ENCODE data around the gene PRKAG3.
A peak's percentile ranks its signal among the peaks of the same experiment; 100 is the strongest.
"Not testable (repeated sequence)": the region's sequence is repeated elsewhere in the genome, so short reads cannot be mapped to it uniquely, and the experiment has no call there.

Gene PRKAG3

DNA sequence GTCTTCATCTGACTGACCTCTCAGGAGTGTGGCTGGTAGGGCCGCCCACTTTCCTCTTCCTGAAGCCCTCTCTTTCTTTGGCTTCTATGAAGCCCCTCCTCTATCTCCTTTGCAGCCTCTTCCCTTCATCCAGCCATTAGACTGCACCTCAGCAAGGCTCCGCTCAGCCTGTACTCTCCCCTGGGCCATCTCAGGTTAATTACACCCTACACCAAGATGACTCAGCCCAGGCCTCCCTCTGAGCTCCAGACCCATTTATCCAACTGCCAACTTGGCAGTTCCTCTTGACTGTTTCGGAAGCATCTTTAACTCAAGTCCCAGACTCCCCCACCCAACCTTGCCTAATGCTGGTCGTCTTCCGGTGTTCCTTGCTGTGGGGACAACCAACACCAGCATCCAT, 22.2 kb upstream of the PRKAG3 start:
- TF ChIP-seq, protein P1, sequence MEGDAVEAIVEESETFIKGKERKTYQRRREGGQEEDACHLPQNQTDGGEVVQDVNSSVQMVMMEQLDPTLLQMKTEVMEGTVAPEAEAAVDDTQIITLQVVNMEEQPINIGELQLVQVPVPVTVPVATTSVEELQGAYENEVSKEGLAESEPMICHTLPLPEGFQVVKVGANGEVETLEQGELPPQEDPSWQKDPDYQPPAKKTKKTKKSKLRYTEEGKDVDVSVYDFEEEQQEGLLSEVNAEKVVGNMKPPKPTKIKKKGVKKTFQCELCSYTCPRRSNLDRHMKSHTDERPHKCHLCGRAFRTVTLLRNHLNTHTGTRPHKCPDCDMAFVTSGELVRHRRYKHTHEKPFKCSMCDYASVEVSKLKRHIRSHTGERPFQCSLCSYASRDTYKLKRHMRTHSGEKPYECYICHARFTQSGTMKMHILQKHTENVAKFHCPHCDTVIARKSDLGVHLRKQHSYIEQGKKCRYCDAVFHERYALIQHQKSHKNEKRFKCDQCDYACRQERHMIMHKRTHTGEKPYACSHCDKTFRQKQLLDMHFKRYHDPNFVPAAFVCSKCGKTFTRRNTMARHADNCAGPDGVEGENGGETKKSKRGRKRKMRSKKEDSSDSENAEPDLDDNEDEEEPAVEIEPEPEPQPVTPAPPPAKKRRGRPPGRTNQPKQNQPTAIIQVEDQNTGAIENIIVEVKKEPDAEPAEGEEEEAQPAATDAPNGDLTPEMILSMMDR (IDR thresholded peaks at IDR 0.05; ENCODE audit: unreplicated experiment in 3 of 3): no peak
- Mint-ChIP-seq H3K9me3 (no peaks in the 10 kb centered on the region), H3K27ac (no peak overlapping the region), H3K4me1 (peaks cover 37% of the 10 kb centered on the region), H3K4me3 (no peak overlapping the region), H3K27me3 (ENCODE audit: low read depth) (peaks cover 78% of the 10 kb centered on the region), H3K36me3 (ENCODE audit: low read depth) (no peaks in the 10 kb centered on the region)

- H3K36me3 Mint-ChIP-seq (ENCODE audit: low read depth): no peaks in the 10 kb centered on the region
- TF ChIP-seq, protein P1 (IDR thresholded peaks at IDR 0.05; ENCODE audit: unreplicated experiment in 3 of 3): peak; percentile 67 to 75 (median 73)
- H3K27ac Mint-ChIP-seq: no peak overlapping the region
- H3K27me3 Mint-ChIP-seq (ENCODE audit: low read depth): peaks cover 71% of the 10 kb centered on the region
- H3K9me3 Mint-ChIP-seq: no peaks in the 10 kb centered on the region
- no peak overlapping the region for H3K4me3 Mint-ChIP-seq
- peaks cover 32% of the 10 kb centered on the region for H3K4me1 Mint-ChIP-seq
Observed at GRCh38 chr2:218852911-218853667, 21.5 kb upstream of the PRKAG3 start.

GRCh38 chr2:218851286-218851685, 19.7 kb upstream of the PRKAG3 start:
- H3K4me3 Mint-ChIP-seq: no peak overlapping the region
- peaks cover 22% of the 10 kb centered on the region for H3K4me1 Mint-ChIP-seq
- H3K9me3 Mint-ChIP-seq: peaks cover 8% of the 10 kb centered on the region
- H3K27ac Mint-ChIP-seq: no peak overlapping the region
- H3K27me3 Mint-ChIP-seq (ENCODE audit: low read depth): peaks cover 59% of the 10 kb centered on the region
- peaks cover 4% of the 10 kb centered on the region for H3K36me3 Mint-ChIP-seq (ENCODE audit: low read depth)
- TF ChIP-seq, protein P1 (IDR thresholded peaks at IDR 0.05; ENCODE audit: unreplicated experiment in 3 of 3): no peak

DNA sequence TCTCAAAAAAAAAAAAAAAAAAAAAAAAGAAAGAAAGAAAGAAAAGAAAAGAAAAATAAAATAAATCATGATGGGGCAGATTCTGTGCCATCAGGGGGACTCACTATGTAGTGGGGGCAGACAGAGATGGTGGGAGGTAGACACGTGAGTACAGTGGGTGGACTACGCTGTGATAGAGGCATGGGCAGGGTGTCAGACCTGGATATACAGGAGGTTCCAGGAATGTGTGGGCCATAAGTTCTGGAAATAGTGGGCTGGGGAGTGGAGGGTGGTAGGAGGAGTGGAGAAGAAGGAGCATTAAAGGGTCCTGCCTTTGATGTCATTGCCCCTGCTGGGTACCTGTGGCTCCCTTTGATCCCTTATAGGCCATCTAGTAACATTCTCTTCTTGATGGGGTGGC, 19.2 kb upstream of the PRKAG3 start:
- H3K36me3 Mint-ChIP-seq (ENCODE audit: low read depth): peaks cover 4% of the 10 kb centered on the region
- TF ChIP-seq, protein P1 (IDR thresholded peaks at IDR 0.05; ENCODE audit: unreplicated experiment in 3 of 3): no peak
- peaks cover 8% of the 10 kb centered on the region for H3K9me3 Mint-ChIP-seq
- no peak overlapping the region for H3K4me3 Mint-ChIP-seq
- H3K4me1 Mint-ChIP-seq: peaks cover 17% of the 10 kb centered on the region
- H3K27me3 Mint-ChIP-seq (ENCODE audit: low read depth): peaks cover 54% of the 10 kb centered on the region
- H3K27ac Mint-ChIP-seq: no peak overlapping the region

DNA sequence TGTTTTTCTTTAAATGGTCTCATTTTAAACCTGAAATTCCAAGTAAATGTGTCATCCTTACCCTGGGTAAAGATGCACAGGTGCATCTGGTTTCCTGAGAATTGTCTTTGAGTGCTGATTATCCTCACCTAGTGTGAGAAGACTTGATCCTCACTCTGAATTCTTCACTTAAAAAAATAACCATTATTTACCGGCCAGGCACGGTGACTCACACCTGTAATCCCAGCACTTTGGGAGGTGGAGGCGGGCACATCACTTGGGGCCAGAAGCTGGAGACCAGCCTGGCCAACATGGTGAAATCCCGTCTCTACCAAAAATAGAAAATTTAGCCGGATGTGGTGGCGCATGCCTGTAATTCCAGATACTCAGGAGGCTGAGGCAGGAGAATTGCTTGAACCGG, 18.1 kb upstream of the PRKAG3 start:
- Mint-ChIP-seq H3K27me3 (ENCODE audit: low read depth) (peaks cover 48% of the 10 kb centered on the region), H3K4me1 (peaks cover 15% of the 10 kb centered on the region), H3K4me3 (no peak overlapping the region), H3K36me3 (ENCODE audit: low read depth) (peaks cover 4% of the 10 kb centered on the region), H3K9me3 (peaks cover 14% of the 10 kb centered on the region), H3K27ac (no peak overlapping the region)
- TF ChIP-seq, protein P1 (IDR thresholded peaks at IDR 0.05; ENCODE audit: unreplicated experiment in 3 of 3): no peak

DNA sequence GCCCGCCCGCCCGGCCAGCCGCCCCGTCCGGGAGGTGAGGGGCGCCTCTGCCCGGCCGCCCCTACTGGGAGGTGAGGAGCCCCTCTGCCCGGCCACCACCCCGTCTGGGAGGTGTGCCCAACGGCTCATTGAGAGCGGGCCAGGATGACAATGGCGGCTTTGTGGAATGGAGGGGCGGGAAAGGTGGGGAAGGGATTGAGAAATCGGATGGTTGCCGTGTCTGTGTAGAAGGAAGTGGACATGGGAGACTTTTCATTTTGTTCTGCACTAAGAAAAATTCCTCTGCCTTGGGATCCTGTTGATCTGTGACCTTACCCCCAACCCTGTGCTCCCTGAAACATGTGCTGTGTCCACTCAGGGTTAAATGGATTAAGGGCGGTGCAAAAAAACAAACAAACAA, 15.4 kb upstream of the PRKAG3 start:
- Mint-ChIP-seq H3K9me3 (peaks cover 24% of the 10 kb centered on the region), H3K27me3 (ENCODE audit: low read depth) (peaks cover 47% of the 10 kb centered on the region)
- H3K27ac Mint-ChIP-seq; H3K36me3 Mint-ChIP-seq (ENCODE audit: low read depth); H3K4me3 Mint-ChIP-seq; H3K4me1 Mint-ChIP-seq: not testable (repeated sequence)

DNA sequence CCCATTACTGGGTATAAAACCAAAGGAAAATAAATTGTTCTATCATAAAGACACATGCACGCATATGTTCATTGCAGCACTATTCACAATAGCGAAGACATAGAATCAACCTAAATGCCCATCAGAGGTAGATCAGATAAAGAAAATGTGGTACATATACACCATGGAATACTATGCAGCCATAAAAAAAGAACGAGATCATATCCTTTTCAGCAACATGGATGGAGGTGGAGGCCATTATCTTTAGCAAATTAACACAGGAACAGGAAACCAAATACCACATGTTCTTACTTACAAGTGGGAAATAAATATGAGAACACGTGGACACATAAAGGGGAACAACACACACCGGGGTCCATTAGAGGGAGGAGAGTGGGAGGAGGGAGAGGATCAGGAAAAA, 12.7 kb upstream of the PRKAG3 start:
- not testable (repeated sequence) for H3K4me3 Mint-ChIP-seq; H3K36me3 Mint-ChIP-seq (ENCODE audit: low read depth); H3K4me1 Mint-ChIP-seq; H3K27ac Mint-ChIP-seq
- Mint-ChIP-seq H3K27me3 (ENCODE audit: low read depth) (peaks cover 36% of the 10 kb centered on the region), H3K9me3 (peaks cover 30% of the 10 kb centered on the region)

Data from nephron (organoid).